ENCODE data around the gene EML6.

Gene EML6

GRCh38 chr2:54880428-54880827 is 157.0 kb downstream of the EML6 start:
- Histone ChIP-seq H3K36me3 (ENCODE audit: control insufficient read depth, insufficient read depth, low read length) (no peaks in the 10 kb centered on the region), H3K9me3 (ENCODE audit: control insufficient read depth, low read length) (no peaks in the 10 kb centered on the region), H3K4me3 (ENCODE audit: extremely low read depth, insufficient read depth, low read length, poor library complexity, severe bottlenecking) (no peak overlapping the region), H3K4me1 (ENCODE audit: control insufficient read depth, insufficient read depth, low read length, poor library complexity, severe bottlenecking) (no peaks in the 10 kb centered on the region), H3K27ac (ENCODE audit: low read depth, low read length, severe bottlenecking) (no peak overlapping the region)
- 88 to 100% methylated on average over 1 of the region's 1 CpG for WGBS, 2 experiments (ENCODE audit: insufficient coverage in 2 of 2)

GRCh38 chr2:54881759-54882158 is 158.3 kb downstream of the EML6 start:
- no peak overlapping the region for H3K27ac ChIP-seq (ENCODE audit: low read depth, low read length, severe bottlenecking)

GRCh38 chr2:54885891-54886290 is 162.4 kb downstream of the EML6 start:
- Histone ChIP-seq H3K27ac (ENCODE audit: low read depth, low read length, severe bottlenecking) (no peak overlapping the region), H3K36me3 (ENCODE audit: control insufficient read depth, insufficient read depth, low read length) (no peaks in the 10 kb centered on the region), H3K4me3 (ENCODE audit: extremely low read depth, insufficient read depth, low read length, poor library complexity, severe bottlenecking) (no peak overlapping the region), H3K4me1 (ENCODE audit: control insufficient read depth, insufficient read depth, low read length, poor library complexity, severe bottlenecking) (no peaks in the 10 kb centered on the region), H3K9me3 (ENCODE audit: control insufficient read depth, low read length) (no peaks in the 10 kb centered on the region)
- WGBS, 2 experiments (ENCODE audit: insufficient coverage in 2 of 2) = 90 to 100% methylated on average over 1 to 2 of the region's 3 CpGs

More at GRCh38 chr2:54881759-54882158, 158.3 kb downstream of the EML6 start:
- 100% methylated on average over 1 of the region's 4 CpGs; no CpG with 5 or more reads in 1 of the 2 experiments for WGBS, 2 experiments (ENCODE audit: insufficient coverage in 2 of 2)
- no peaks in the 10 kb centered on the region for H3K4me1 ChIP-seq (ENCODE audit: control insufficient read depth, insufficient read depth, low read length, poor library complexity, severe bottlenecking)
- no peaks in the 10 kb centered on the region for H3K9me3 ChIP-seq (ENCODE audit: control insufficient read depth, low read length)
- no peak overlapping the region for H3K4me3 ChIP-seq (ENCODE audit: extremely low read depth, insufficient read depth, low read length, poor library complexity, severe bottlenecking)
- no peaks in the 10 kb centered on the region for H3K36me3 ChIP-seq (ENCODE audit: control insufficient read depth, insufficient read depth, low read length)

- no peaks in the 10 kb centered on the region for H3K36me3 ChIP-seq (ENCODE audit: control insufficient read depth, insufficient read depth, low read length)
- no peak overlapping the region for H3K4me3 ChIP-seq (ENCODE audit: extremely low read depth, insufficient read depth, low read length, poor library complexity, severe bottlenecking)
- no peaks in the 10 kb centered on the region for H3K4me1 ChIP-seq (ENCODE audit: control insufficient read depth, insufficient read depth, low read length, poor library complexity, severe bottlenecking)
- no peaks in the 10 kb centered on the region for H3K9me3 ChIP-seq (ENCODE audit: control insufficient read depth, low read length)
- WGBS, 2 experiments (ENCODE audit: insufficient coverage in 2 of 2) = 82 to 85% methylated on average over 5 to 6 of the region's 9 CpGs
- no peak overlapping the region for H3K27ac ChIP-seq (ENCODE audit: low read depth, low read length, severe bottlenecking)
Measured at GRCh38 chr2:54887850-54888545, 164.5 kb downstream of the EML6 start.

- Histone ChIP-seq H3K36me3 (ENCODE audit: control insufficient read depth, insufficient read depth, low read length) (no peaks in the 10 kb centered on the region), H3K4me3 (ENCODE audit: extremely low read depth, insufficient read depth, low read length, poor library complexity, severe bottlenecking) (no peak overlapping the region), H3K27ac (ENCODE audit: low read depth, low read length, severe bottlenecking) (no peak overlapping the region), H3K9me3 (ENCODE audit: control insufficient read depth, low read length) (no peaks in the 10 kb centered on the region), H3K4me1 (ENCODE audit: control insufficient read depth, insufficient read depth, low read length, poor library complexity, severe bottlenecking) (no peaks in the 10 kb centered on the region)
- WGBS, 2 experiments (ENCODE audit: insufficient coverage in 2 of 2) = 100% methylated on average over 1 of the region's 2 CpGs; no CpG with 5 or more reads in 1 of the 2 experiments
Measured at GRCh38 chr2:54889053-54889452, 165.6 kb downstream of the EML6 start.

GRCh38 chr2:54891909-54892308 is 168.4 kb downstream of the EML6 start:
- H3K4me3 ChIP-seq (ENCODE audit: extremely low read depth, insufficient read depth, low read length, poor library complexity, severe bottlenecking) = no peak overlapping the region
- WGBS, 2 experiments (ENCODE audit: insufficient coverage in 2 of 2) = 95 to 96% methylated on average over 2 of the region's 4 CpGs
- H3K9me3 ChIP-seq (ENCODE audit: control insufficient read depth, low read length) = peaks cover 6% of the 10 kb centered on the region
- H3K36me3 ChIP-seq (ENCODE audit: control insufficient read depth, insufficient read depth, low read length) = no peaks in the 10 kb centered on the region
- no peaks in the 10 kb centered on the region for H3K4me1 ChIP-seq (ENCODE audit: control insufficient read depth, insufficient read depth, low read length, poor library complexity, severe bottlenecking)
- no peak overlapping the region for H3K27ac ChIP-seq (ENCODE audit: low read depth, low read length, severe bottlenecking)

- no peaks in the 10 kb centered on the region for H3K4me1 ChIP-seq (ENCODE audit: control insufficient read depth, insufficient read depth, low read length, poor library complexity, severe bottlenecking)
- no peak overlapping the region for H3K4me3 ChIP-seq (ENCODE audit: extremely low read depth, insufficient read depth, low read length, poor library complexity, severe bottlenecking)
- no peaks in the 10 kb centered on the region for H3K36me3 ChIP-seq (ENCODE audit: control insufficient read depth, insufficient read depth, low read length)
- peaks cover 6% of the 10 kb centered on the region for H3K9me3 ChIP-seq (ENCODE audit: control insufficient read depth, low read length)
- WGBS, 2 experiments (ENCODE audit: insufficient coverage in 2 of 2) = no CpG with 5 or more reads among the region's 3 CpGs
- no peak overlapping the region for H3K27ac ChIP-seq (ENCODE audit: low read depth, low read length, severe bottlenecking)
Measured at GRCh38 chr2:54894467-54894866, 171.0 kb downstream of the EML6 start.

- no peak overlapping the region for H3K4me3 ChIP-seq (ENCODE audit: extremely low read depth, insufficient read depth, low read length, poor library complexity, severe bottlenecking)
- H3K27ac ChIP-seq (ENCODE audit: low read depth, low read length, severe bottlenecking) = no peak overlapping the region
- H3K36me3 ChIP-seq (ENCODE audit: control insufficient read depth, insufficient read depth, low read length) = no peaks in the 10 kb centered on the region
- WGBS, 2 experiments (ENCODE audit: insufficient coverage in 2 of 2) = no CpG with 5 or more reads among the region's 1 CpG
- no peaks in the 10 kb centered on the region for H3K4me1 ChIP-seq (ENCODE audit: control insufficient read depth, insufficient read depth, low read length, poor library complexity, severe bottlenecking)
- H3K9me3 ChIP-seq (ENCODE audit: control insufficient read depth, low read length) = peaks cover 6% of the 10 kb centered on the region
Measured at GRCh38 chr2:54895730-54896129, 172.3 kb downstream of the EML6 start.

- H3K36me3 ChIP-seq (ENCODE audit: control insufficient read depth, insufficient read depth, low read length) = no peaks in the 10 kb centered on the region
- 80 to 83% methylated on average over 5 to 10 of the region's 11 CpGs for WGBS, 2 experiments (ENCODE audit: insufficient coverage in 2 of 2)
- H3K27ac ChIP-seq (ENCODE audit: low read depth, low read length, severe bottlenecking) = no peak overlapping the region
- no peak overlapping the region for H3K4me3 ChIP-seq (ENCODE audit: extremely low read depth, insufficient read depth, low read length, poor library complexity, severe bottlenecking)
- peaks cover 6% of the 10 kb centered on the region for H3K9me3 ChIP-seq (ENCODE audit: control insufficient read depth, low read length)
- H3K4me1 ChIP-seq (ENCODE audit: control insufficient read depth, insufficient read depth, low read length, poor library complexity, severe bottlenecking) = no peaks in the 10 kb centered on the region
Measured at GRCh38 chr2:54897420-54898310, 174.2 kb downstream of the EML6 start.

GRCh38 chr2:54898456-54899226 is 175.2 kb downstream of the EML6 start:
- Histone ChIP-seq H3K4me3 (ENCODE audit: extremely low read depth, insufficient read depth, low read length, poor library complexity, severe bottlenecking) (no peak overlapping the region), H3K4me1 (ENCODE audit: control insufficient read depth, insufficient read depth, low read length, poor library complexity, severe bottlenecking) (peaks cover 1% of the 10 kb centered on the region), H3K27ac (ENCODE audit: low read depth, low read length, severe bottlenecking) (no peak overlapping the region), H3K36me3 (ENCODE audit: control insufficient read depth, insufficient read depth, low read length) (no peaks in the 10 kb centered on the region), H3K9me3 (ENCODE audit: control insufficient read depth, low read length) (peaks cover 6% of the 10 kb centered on the region)
- WGBS, 2 experiments (ENCODE audit: insufficient coverage in 2 of 2) = 100% methylated on average over 3 of the region's 7 CpGs; no CpG with 5 or more reads in 1 of the 2 experiments

All from mesodermal cell (in vitro differentiated cells).